ENCODE data around the gene MRNIP.

MRNIP gene

DNA sequence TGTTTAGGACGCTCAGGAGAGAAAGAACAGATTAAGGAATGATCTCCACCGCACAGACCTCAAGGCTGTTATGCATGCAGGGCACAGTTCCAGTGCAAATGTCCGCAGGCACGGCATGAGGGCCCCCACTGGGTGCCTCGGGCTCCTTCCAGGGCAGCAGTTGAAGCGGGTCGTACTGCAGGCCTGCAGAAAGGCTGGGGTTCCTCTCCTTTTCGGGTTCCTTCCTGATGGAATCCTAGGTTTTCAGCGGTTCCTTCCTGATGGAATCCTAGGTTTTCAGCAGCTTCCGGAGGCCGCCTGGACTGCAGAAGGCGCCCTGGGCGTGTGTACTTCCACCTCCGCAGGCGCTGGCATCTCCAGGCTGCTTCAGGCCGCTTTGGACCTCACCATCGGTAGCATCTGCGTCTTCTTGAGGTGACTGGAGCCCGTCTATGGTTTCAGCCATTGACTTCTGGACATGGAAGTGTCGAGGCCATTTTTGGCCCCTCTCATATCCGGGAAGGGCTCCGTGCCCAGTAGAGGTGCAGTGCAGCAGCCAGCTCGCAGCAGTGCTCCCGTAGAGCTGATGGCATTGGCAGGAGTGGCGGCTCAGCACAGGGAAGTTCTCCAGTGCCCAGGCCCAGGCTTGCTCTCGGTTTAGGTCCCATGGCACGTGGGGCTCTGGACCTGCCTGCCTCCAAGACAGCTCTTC, 46.3 kb downstream of the MRNIP start:
- Histone ChIP-seq H4K20me1 (peaks cover 14% of the 10 kb centered on the region; the same call in 1 of the 2 replicates), H3K4me3 (no peak overlapping the region), H3K9me3 (peaks cover 5% of the 10 kb centered on the region; the same call in 1 of the 2 replicates), H3K4me1 (peaks cover 20% of the 10 kb centered on the region), H3K27me3 (peaks cover 20% of the 10 kb centered on the region), H3K36me3 (peaks cover 45% of the 10 kb centered on the region), H3K4me2 (no peak overlapping the region), H3K9ac (no peak overlapping the region), H3K27ac (no peak overlapping the region)
- no peak for TF ChIP-seq Cebpa-rat (IDR thresholded peaks at IDR 0.05)

GRCh38 chr5:179806250-179807048, 52.2 kb downstream of the MRNIP start, which contains the start of gene MGAT4B:
MGAT4B (minus strand) TSS chr5:179806866; CDS start chr5:179806583, 283 bp downstream.
- H3K9ac ChIP-seq, result peak within 1 kb of the TSS; percentile 90
- H4K20me1 ChIP-seq, result peaks cover 41% of the 10 kb centered on the region
- H3K27ac ChIP-seq, result peak within 1 kb of the TSS; percentile 84
- H3K36me3 ChIP-seq, result peaks cover 7% of the 10 kb centered on the region
- H3K4me2 ChIP-seq, result peak within 1 kb of the TSS; percentile 95
- no peaks in the 10 kb centered on the region for H3K27me3 ChIP-seq
- H3K4me3 ChIP-seq, result peak within 1 kb of the TSS; percentile 85
- no peak for TF ChIP-seq Cebpa-rat (IDR thresholded peaks at IDR 0.05)
- H3K9me3 ChIP-seq, result peaks cover 5% of the 10 kb centered on the region; the same call in 1 of the 2 replicates
- H3K4me1 ChIP-seq, result peaks cover 53% of the 10 kb centered on the region

GRCh38 chr5:179805529-179806249, 52.9 kb downstream of the MRNIP start:
- peak overlapping the region; percentile 90 for H3K9ac ChIP-seq
- peak overlapping the region; percentile 85 for H3K4me3 ChIP-seq
- H3K4me2 ChIP-seq, result peak overlapping the region; percentile 95
- TF ChIP-seq Cebpa-rat (IDR thresholded peaks at IDR 0.05), result no peak
- H3K27me3 ChIP-seq, result no peaks in the 10 kb centered on the region
- H4K20me1 ChIP-seq, result peaks cover 49% of the 10 kb centered on the region
- H3K4me1 ChIP-seq, result peaks cover 60% of the 10 kb centered on the region
- H3K27ac ChIP-seq, result peak overlapping the region; percentile 84
- peaks cover under 1% of the 10 kb centered on the region; the same call in 1 of the 2 replicates for H3K9me3 ChIP-seq
- H3K36me3 ChIP-seq, result peaks cover 12% of the 10 kb centered on the region

- H3K4me2 ChIP-seq, result peak overlapping the region; percentile 95
- no peaks in the 10 kb centered on the region for H3K27me3 ChIP-seq
- H3K9ac ChIP-seq, result peak overlapping the region; percentile 90
- H3K27ac ChIP-seq, result peak overlapping the region; percentile 84
- TF ChIP-seq Cebpa-rat (IDR thresholded peaks at IDR 0.05), result no peak
- peak overlapping the region; percentile 85 for H3K4me3 ChIP-seq
- H3K9me3 ChIP-seq, result no peaks in the 10 kb centered on the region
- H4K20me1 ChIP-seq, result peaks cover 50% of the 10 kb centered on the region
- peaks cover 18% of the 10 kb centered on the region for H3K36me3 ChIP-seq
- H3K4me1 ChIP-seq, result peaks cover 61% of the 10 kb centered on the region
These were observed 53.5 kb downstream of the MRNIP start for GRCh38 chr5:179805070-179805528.

- Histone ChIP-seq H3K9me3 (no peaks in the 10 kb centered on the region), H3K4me1 (peaks cover 61% of the 10 kb centered on the region), H4K20me1 (peaks cover 50% of the 10 kb centered on the region), H3K27me3 (no peaks in the 10 kb centered on the region), H3K36me3 (peaks cover 23% of the 10 kb centered on the region), H3K27ac (peak overlapping the region; percentile 84), H3K9ac (peak overlapping the region; percentile 90), H3K4me3 (peak overlapping the region; percentile 85), H3K4me2 (peak overlapping the region; percentile 95)
- no peak for TF ChIP-seq Cebpa-rat (IDR thresholded peaks at IDR 0.05)
These were observed 54.1 kb downstream of the MRNIP start for GRCh38 chr5:179804555-179804947.

GRCh38 chr5:179803651-179804554, 54.7 kb downstream of the MRNIP start:
- Histone ChIP-seq H3K27ac (peak overlapping the region; percentile 84), H3K9ac (peak overlapping the region; percentile 90), H3K36me3 (peaks cover 30% of the 10 kb centered on the region), H3K9me3 (no peaks in the 10 kb centered on the region), H3K4me2 (peak overlapping the region; percentile 95), H4K20me1 (peaks cover 50% of the 10 kb centered on the region), H3K4me3 (peak overlapping the region; percentile 85), H3K27me3 (no peaks in the 10 kb centered on the region), H3K4me1 (peaks cover 61% of the 10 kb centered on the region)
- TF ChIP-seq Cebpa-rat (IDR thresholded peaks at IDR 0.05), result no peak

- Histone ChIP-seq H3K36me3 (peaks cover 38% of the 10 kb centered on the region), H3K4me1 (peaks cover 56% of the 10 kb centered on the region), H3K9me3 (no peaks in the 10 kb centered on the region), H3K9ac (peak overlapping the region; percentile 43; the same call in 1 of the 2 replicates), H3K27me3 (no peaks in the 10 kb centered on the region), H3K27ac (no peak overlapping the region), H3K4me3 (no peak overlapping the region), H3K4me2 (peak overlapping the region; percentile 95), H4K20me1 (peaks cover 50% of the 10 kb centered on the region)
- TF ChIP-seq Cebpa-rat (IDR thresholded peaks at IDR 0.05), result no peak
These were observed 55.6 kb downstream of the MRNIP start for GRCh38 chr5:179802950-179803562.

DNA sequence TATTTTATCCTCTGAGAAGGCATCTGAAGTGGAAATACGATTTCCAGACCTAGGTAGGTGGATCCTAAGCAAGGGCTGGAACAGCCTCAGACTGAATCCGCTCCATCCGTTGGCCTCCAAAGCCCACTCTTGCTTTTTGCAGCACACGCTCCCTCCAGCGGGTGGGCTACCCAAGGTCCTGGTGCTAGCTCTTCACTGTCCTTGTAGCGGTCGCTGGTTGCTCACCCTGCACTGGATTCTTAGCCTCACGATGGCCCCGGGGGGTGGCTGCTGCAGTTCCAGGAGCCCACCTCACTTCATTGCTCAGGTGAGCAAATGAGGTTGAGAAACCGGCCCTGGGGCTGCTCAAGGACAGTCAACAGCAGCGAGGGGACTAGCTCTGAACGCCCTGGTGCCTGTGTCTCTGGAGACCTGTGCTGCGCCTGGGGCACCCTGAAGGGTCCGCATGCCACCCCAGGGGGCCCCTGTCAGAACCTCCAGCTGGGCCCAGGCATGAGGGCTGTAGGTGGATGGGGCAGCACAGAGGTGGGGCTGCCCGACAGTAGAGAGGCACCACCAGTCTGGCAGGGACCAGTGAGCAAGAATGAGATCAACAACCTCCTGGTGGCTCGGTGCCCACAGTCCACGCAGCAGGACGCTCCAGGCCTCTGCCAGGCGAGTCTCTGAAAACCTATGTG, 56.3 kb downstream of the MRNIP start:
- Histone ChIP-seq H3K4me3 (no peak overlapping the region), H3K9ac (peak overlapping the region; percentile 43; the same call in 1 of the 2 replicates), H3K4me2 (peak overlapping the region; percentile 95), H4K20me1 (peaks cover 53% of the 10 kb centered on the region), H3K4me1 (peaks cover 49% of the 10 kb centered on the region), H3K27me3 (no peaks in the 10 kb centered on the region), H3K9me3 (no peaks in the 10 kb centered on the region), H3K36me3 (peaks cover 46% of the 10 kb centered on the region), H3K27ac (no peak overlapping the region)
- no peak for TF ChIP-seq Cebpa-rat (IDR thresholded peaks at IDR 0.05)

All from BLaER1 (cell line).